Transverse colon (tissue), 4 donors: ENCODE measurements around the gene PPP1R12B. TPM values are rescaled to one million over a fixed set of nuclear protein-coding genes. Genes with fewer than 3 reads are reported as not detected.
"Not testable (repeated sequence)": the region's sequence is repeated elsewhere in the genome, so short reads cannot be mapped to it uniquely, and the experiment has no call there.

Source experiments
- DNase-seq: peaks from one replicate; pipeline ENCODE4 v3.0.0-alpha.2; 2019
- H3K27ac ChIP-seq, 4 donors: fragments of 200-600 bp; sonication (generic); 2 replicates each; pipeline ENCODE4 v1.5.1; 2016 to 2018; ENCODE audit warnings: inconsistent platforms in 4 of 4
- H3K27me3 ChIP-seq: fragments of 200-600 bp; sonication (generic); 2 replicates; pipeline ENCODE4 v1.5.1; 2017; ENCODE audit warnings: inconsistent platforms
- H3K36me3 ChIP-seq, 4 donors: fragments of 200-600 bp; sonication (generic); 2 replicates each; pipeline ENCODE4 v1.5.1; 2017 to 2019; ENCODE audit warnings: inconsistent platforms in 4 of 4
- H3K4me1 ChIP-seq, 4 donors: fragments of 200-600 bp; sonication (generic); 2 replicates each; pipeline ENCODE4 v1.5.1; 2017 to 2020; ENCODE audit warnings: inconsistent platforms in 4 of 4
- H3K4me3 ChIP-seq, 4 donors: fragments of 200-600 bp; sonication (generic); 1 replicate in 1 of 4; 2 replicates in 3 of 4; pipeline versions ENCODE4 v1.5.1 to v1.6.1; 2017 to 2019; ENCODE audit warnings: inconsistent platforms in 4 of 4
- H3K9me3 ChIP-seq, 2 donors: fragments of 200-600 bp; sonication (generic); 2 replicates each; pipeline ENCODE4 v1.5.1; 2017 to 2019; ENCODE audit warnings: inconsistent platforms in 2 of 2
- EP300 ChIP-seq: sonication (generic); formaldehyde crosslinking; IDR thresholded peaks from one replicate; pipeline ENCODE4 v1.6.1; 2017; ENCODE audit warnings: antibody characterized with exemption, low read depth
- POLR2A ChIP-seq: fragments of 450-650 bp; IDR thresholded peaks from one replicate; pipeline ENCODE4 v1.6.1; 2016; ENCODE audit warnings: antibody characterized with exemption, mild to moderate bottlenecking, moderate library complexity
- POLR2AphosphoS5 ChIP-seq, 3 donors: sonication (generic); formaldehyde crosslinking; IDR thresholded peaks; one replicate each; pipeline ENCODE4 v1.6.1; 2016; ENCODE audit warnings: antibody characterized with exemption in 3 of 3
- WGBS, 2 donors: methylation state at CpG; one replicate each; pipeline ENCODE4 v1.1.5; 2018; ENCODE audit warnings: low coverage in 1 of 2; 5-methylcytosine and 5-hydroxymethylcytosine counted together
- in situ Hi-C, 4 donors: fragments of 200-750 bp; cut with MboI; loops; one replicate each; pipeline versions ENCODE4 v1.15.0 to v1.15.1; 2017; ENCODE audit warnings: low sequenced_read_pairs in 3 of 4, low pct_ligation_motif_present in 1 of 4, low pct_unique_long_range_greater_than_20kb in 1 of 4
- intact Hi-C: fragments of 100-400 bp; cut with DNase I; formaldehyde crosslinking; loops from one replicate; pipeline ENCODE4 v1.15.1; 2023; ENCODE audit warnings: low total_unique reads
- total RNA-seq, 4 donors: library from RNA; depleted of rRNA; stranded (reverse); fragments of >200 nt; gene quantifications; one replicate each; pipeline ENCODE4 v1.1.0, GENCODE V29; 2016
- TF ChIP-seq, protein P1 (sequence below), 5 experiments: fragments of 200-600 bp in 3 of 5; fragments of 450-650 bp in 2 of 5; sonication (generic) in 3 of 5; IDR thresholded peaks; 1 replicate in 2 of 5; 2 replicates in 3 of 5; pipeline ENCODE4 v1.5.1; 2016 to 2017; ENCODE audit warnings: antibody characterized with exemption in 5 of 5, inconsistent platforms in 3 of 5, mild to moderate bottlenecking in 2 of 5, moderate library complexity in 1 of 5

PPP1R12B gene
- total RNA-seq, 4 donors from 2014 or later, result 92.7 to 254 (median 137) TPM

DNA sequence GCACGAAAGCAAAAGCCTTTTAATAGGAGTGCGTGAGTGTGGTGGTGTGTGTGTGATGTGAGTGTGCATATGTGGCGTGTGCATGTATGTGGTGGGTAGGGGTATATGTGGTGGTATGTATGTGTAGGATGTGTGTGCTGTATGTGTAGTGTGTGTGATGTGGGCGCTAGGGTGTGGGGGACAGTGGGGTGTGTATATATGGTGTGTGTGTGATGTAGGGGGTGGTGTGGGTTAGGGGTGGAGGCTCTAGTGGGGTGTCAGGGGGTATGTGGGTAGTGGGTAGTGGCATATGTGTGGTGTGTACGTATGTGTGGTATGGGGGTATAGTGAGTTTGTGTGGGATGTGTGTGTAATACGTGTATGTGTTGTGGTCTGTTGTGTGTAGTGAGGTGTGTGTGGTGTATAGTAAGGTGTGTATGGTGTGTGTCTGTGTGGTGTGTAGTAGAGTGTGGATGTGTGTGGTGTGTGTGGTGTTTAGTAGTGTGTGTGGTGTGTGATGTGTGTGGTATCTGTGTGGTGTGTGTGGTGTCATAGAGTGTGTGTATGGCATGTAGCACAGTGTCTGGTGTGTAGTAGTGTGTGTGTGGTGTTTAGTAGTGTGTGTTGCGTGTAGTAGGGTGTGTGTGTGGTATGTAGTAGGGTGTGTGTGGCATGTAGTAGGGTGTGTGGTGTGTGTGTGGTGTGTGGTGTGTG is 275.7 kb downstream of the PPP1R12B start:
- intact Hi-C loops, result no loop called here
- in situ Hi-C loops, result loop anchor here in 2 of 4 donors (25.0 kb wide), 1 partner anchor 137 kb away; no protein-coding TSS in a partner anchor
- no peaks in the 10 kb centered on the region for H3K36me3 ChIP-seq
- H3K9me3 ChIP-seq, result no peaks in the 10 kb centered on the region
- 79 to 100% methylated on average over 6 to 7 of the region's 7 CpGs for WGBS, 2 donors
- no peak for DNase-seq
- H3K4me3 ChIP-seq, result no peak overlapping the region
- H3K27me3 ChIP-seq, result no peaks in the 10 kb centered on the region
- TF ChIP-seq POLR2AphosphoS5 (IDR thresholded peaks at IDR 0.05), result no peak
- TF ChIP-seq POLR2A, result no peak
- TF ChIP-seq, protein P1, sequence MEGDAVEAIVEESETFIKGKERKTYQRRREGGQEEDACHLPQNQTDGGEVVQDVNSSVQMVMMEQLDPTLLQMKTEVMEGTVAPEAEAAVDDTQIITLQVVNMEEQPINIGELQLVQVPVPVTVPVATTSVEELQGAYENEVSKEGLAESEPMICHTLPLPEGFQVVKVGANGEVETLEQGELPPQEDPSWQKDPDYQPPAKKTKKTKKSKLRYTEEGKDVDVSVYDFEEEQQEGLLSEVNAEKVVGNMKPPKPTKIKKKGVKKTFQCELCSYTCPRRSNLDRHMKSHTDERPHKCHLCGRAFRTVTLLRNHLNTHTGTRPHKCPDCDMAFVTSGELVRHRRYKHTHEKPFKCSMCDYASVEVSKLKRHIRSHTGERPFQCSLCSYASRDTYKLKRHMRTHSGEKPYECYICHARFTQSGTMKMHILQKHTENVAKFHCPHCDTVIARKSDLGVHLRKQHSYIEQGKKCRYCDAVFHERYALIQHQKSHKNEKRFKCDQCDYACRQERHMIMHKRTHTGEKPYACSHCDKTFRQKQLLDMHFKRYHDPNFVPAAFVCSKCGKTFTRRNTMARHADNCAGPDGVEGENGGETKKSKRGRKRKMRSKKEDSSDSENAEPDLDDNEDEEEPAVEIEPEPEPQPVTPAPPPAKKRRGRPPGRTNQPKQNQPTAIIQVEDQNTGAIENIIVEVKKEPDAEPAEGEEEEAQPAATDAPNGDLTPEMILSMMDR (IDR thresholded peaks at IDR 0.05), result no peak
- TF ChIP-seq EP300, result no peak
- H3K4me1 ChIP-seq, result peaks cover 5 to 19% (median 10%) of the 10 kb centered on the region in 4 donors
- no peak overlapping the region for H3K27ac ChIP-seq

GRCh38 chr1:202624781-202625108 is 276.2 kb downstream of the PPP1R12B start:
- no peak overlapping the region for H3K27ac ChIP-seq
- H3K27me3 ChIP-seq, result no peaks in the 10 kb centered on the region
- in situ Hi-C loops (loop anchor here in 2 of 4 donors (25.0 kb wide), 1 partner anchor 137 kb away; no protein-coding TSS in a partner anchor), intact Hi-C loops (no loop called here)
- H3K4me1 ChIP-seq, result peaks cover 5 to 15% (median 7%) of the 10 kb centered on the region in 4 donors
- 80 to 81% methylated on average over 1 of the region's 1 CpG for WGBS, 2 donors
- no peaks in the 10 kb centered on the region for H3K9me3 ChIP-seq
- no peak for DNase-seq
- H3K4me3 ChIP-seq, result no peak overlapping the region
- H3K36me3 ChIP-seq, result no peaks in the 10 kb centered on the region
- TF ChIP-seq POLR2A, result no peak
- TF ChIP-seq, protein P1 (IDR thresholded peaks at IDR 0.05), result no peak
- no peak for TF ChIP-seq POLR2AphosphoS5 (IDR thresholded peaks at IDR 0.05)
- TF ChIP-seq EP300, result no peak

GRCh38 chr1:202625416-202626360 is 277.2 kb downstream of the PPP1R12B start:
- DNase-seq, result peak; percentile 77
- Histone ChIP-seq H3K9me3 (no peaks in the 10 kb centered on the region), H3K4me1 (peaks cover 5 to 15% (median 7%) of the 10 kb centered on the region in 4 donors), H3K27ac (no peak overlapping the region), H3K27me3 (peaks cover 3% of the 10 kb centered on the region), H3K4me3 (no peak overlapping the region), H3K36me3 (no peaks in the 10 kb centered on the region)
- in situ Hi-C loops (no loop called here), intact Hi-C loops (no loop called here)
- TF ChIP-seq, protein P1 (IDR thresholded peaks at IDR 0.05), result peak; percentile 63 to 71 (median 66)
- TF ChIP-seq POLR2AphosphoS5 (IDR thresholded peaks at IDR 0.05), result no peak
- WGBS, 2 donors, result 33 to 65% methylated on average over 6 to 28 of the region's 28 CpGs

DNA sequence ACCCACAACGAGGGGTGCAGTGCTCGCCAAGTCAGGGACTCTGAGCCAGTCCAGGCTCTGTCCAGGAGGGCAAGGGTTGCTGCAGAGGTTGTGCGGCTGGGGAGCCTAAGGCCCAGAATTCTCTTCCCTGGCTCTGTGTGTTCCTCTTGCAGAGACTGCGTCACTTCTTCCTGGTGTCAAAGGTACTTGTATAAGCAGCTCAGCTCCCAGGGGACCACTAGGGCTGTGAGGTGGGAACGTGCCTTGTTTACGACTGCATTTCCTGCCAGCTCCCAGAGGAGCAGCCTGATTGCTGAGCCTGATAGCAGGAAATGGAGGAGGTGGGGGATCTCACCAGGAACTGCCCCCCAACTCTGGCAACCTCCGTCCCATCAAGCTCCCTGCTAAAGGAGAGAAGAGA is 278.5 kb downstream of the PPP1R12B start:
- not testable (repeated sequence) for H3K27ac ChIP-seq
- WGBS, 2 donors, result 68% methylated on average over 7 of the region's 7 CpGs; no CpG with 5 or more reads in 1 of the 2 donors

More for the DNA sequence above, 278.5 kb downstream of the PPP1R12B start:
- H3K36me3 ChIP-seq, DNase-seq, in situ Hi-C loops, intact Hi-C loops, H3K9me3 ChIP-seq, H3K4me3 ChIP-seq: not testable (repeated sequence)
- peaks cover 5 to 15% (median 7%) of the 10 kb centered on the region in 4 donors for H3K4me1 ChIP-seq
- H3K27me3 ChIP-seq, result peaks cover 13% of the 10 kb centered on the region
